Left ventricle myocardium inferior (tissue), 1 donor: ENCODE data around the gene EFNA3. TPM values are rescaled to one million over a fixed set of nuclear protein-coding genes. Genes with fewer than 3 reads are reported as not detected.
A peak's percentile ranks its signal among the peaks of the same experiment; 100 is the strongest.

ENCODE experiments used
- DNase-seq: peaks from one replicate; pipeline ENCODE4 v3.0.0-alpha.2; 2020
- H3K27ac ChIP-seq: fragments of 200-600 bp; replicated peaks from 2 replicates; pipeline ENCODE4 v1.8.0; 2021
- H3K27me3 ChIP-seq: fragments of 200-600 bp; 2 replicates; pipeline ENCODE4 v1.8.0; 2021; ENCODE audit warnings: low read depth
- H3K36me3 ChIP-seq: fragments of 200-600 bp; 2 replicates; pipeline ENCODE4 v1.8.0; 2021
- H3K4me1 ChIP-seq: fragments of 200-600 bp; 2 replicates; pipeline ENCODE4 v1.8.0; 2021
- H3K4me3 ChIP-seq: fragments of 200-600 bp; 2 replicates; pipeline ENCODE4 v1.8.0; 2021; ENCODE audit warnings: mild to moderate bottlenecking, moderate library complexity
- H3K9me3 ChIP-seq: fragments of 200-600 bp; replicated peaks from 2 replicates; pipeline ENCODE4 v1.8.0; 2021
- intact Hi-C: fragments of 100-400 bp; cut with micrococcal nuclease; formaldehyde crosslinking; loops from one replicate; pipeline ENCODE4 v1.11.0; 2022
- total RNA-seq: library from RNA; stranded (reverse); fragmentation: NEBNext Ultra II Directional; extraction: Animal tissue kit (Norgen Biotek cat#: 25700); gene quantifications from one replicate; pipeline ENCODE4 v1.2.1, GENCODE V29; 2021
- TF ChIP-seq, protein P1 (sequence below): fragments of 200-600 bp; IDR thresholded peaks from 2 replicates; pipeline ENCODE4 v1.8.0; 2021; ENCODE audit warnings: antibody characterized with exemption, mild to moderate bottlenecking, borderline replicate concordance
- donor health status: DM: no; HTN: yes; CAD: no; lungs with severe emphysema.

Gene EFNA3
- total RNA-seq, 1 donor from 2014 or later, result 0.71 TPM

DNA sequence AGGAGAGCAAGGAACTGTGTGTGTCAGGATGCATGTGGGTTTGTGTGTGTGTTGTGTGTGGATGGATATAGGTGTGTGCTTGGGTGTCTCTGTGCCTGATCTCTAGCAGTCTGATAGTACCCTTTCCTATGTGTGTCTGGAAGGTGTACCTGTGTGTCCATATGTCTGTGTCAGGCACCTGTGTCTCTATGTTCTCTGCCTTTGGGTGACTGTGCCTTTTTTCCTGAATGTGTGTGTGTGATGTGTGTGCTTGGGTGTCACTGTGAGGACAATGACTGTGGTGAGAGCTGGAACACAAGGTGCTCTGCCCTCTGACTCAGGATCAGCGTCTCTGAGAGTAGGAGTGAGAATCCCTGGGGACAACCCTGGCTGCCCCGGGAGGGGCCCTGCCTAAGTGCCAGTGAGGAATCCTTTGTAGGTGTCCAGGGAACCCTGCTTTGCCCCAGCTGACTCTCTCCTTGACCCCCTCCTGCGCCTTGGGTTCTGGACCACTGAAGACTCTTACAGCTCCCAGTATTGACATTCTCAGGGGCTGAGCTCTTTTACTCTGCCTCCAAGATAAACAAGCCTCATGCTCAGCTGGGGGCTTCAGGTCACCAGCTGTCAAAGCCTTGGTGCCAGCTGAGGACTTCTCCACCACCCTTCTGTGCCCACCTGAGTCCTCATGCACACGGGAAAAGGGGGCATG lies 735 bp upstream of the EFNA3 start:
- Histone ChIP-seq H3K27ac (no peak overlapping the region), H3K36me3 (no peaks in the 10 kb centered on the region), H3K27me3 (peaks cover 43% of the 10 kb centered on the region), H3K4me1 (peaks cover 47% of the 10 kb centered on the region), H3K9me3 (no peaks in the 10 kb centered on the region), H3K4me3 (peak overlapping the region; percentile 68)
- no peak for DNase-seq
- TF ChIP-seq, protein P1, sequence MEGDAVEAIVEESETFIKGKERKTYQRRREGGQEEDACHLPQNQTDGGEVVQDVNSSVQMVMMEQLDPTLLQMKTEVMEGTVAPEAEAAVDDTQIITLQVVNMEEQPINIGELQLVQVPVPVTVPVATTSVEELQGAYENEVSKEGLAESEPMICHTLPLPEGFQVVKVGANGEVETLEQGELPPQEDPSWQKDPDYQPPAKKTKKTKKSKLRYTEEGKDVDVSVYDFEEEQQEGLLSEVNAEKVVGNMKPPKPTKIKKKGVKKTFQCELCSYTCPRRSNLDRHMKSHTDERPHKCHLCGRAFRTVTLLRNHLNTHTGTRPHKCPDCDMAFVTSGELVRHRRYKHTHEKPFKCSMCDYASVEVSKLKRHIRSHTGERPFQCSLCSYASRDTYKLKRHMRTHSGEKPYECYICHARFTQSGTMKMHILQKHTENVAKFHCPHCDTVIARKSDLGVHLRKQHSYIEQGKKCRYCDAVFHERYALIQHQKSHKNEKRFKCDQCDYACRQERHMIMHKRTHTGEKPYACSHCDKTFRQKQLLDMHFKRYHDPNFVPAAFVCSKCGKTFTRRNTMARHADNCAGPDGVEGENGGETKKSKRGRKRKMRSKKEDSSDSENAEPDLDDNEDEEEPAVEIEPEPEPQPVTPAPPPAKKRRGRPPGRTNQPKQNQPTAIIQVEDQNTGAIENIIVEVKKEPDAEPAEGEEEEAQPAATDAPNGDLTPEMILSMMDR, result no peak
- intact Hi-C loops, result no loop called here

DNA sequence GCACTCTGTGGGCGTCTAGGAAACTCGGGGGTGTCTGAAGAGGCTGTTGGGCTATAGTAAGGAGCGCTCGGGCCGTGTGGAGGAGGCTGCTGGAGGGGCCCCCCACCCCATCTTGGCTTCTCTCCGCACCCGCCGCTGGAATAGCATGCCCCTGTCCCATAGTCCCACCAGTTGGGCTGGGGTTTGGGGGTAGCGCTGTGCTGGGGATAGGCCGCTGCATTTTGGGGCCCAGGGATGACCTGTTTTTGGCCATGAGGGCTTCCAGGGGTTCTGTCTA lies 511 bp downstream of the EFNA3 start:
- no peak for DNase-seq
- intact Hi-C loops, result no loop called here
- peak overlapping the region; percentile 68 for H3K4me3 ChIP-seq
- no peaks in the 10 kb centered on the region for H3K9me3 ChIP-seq
- no peaks in the 10 kb centered on the region for H3K36me3 ChIP-seq
- TF ChIP-seq, protein P1, result no peak
- peaks cover 55% of the 10 kb centered on the region for H3K27me3 ChIP-seq
- H3K27ac ChIP-seq, result no peak overlapping the region
- H3K4me1 ChIP-seq, result peaks cover 56% of the 10 kb centered on the region

DNA sequence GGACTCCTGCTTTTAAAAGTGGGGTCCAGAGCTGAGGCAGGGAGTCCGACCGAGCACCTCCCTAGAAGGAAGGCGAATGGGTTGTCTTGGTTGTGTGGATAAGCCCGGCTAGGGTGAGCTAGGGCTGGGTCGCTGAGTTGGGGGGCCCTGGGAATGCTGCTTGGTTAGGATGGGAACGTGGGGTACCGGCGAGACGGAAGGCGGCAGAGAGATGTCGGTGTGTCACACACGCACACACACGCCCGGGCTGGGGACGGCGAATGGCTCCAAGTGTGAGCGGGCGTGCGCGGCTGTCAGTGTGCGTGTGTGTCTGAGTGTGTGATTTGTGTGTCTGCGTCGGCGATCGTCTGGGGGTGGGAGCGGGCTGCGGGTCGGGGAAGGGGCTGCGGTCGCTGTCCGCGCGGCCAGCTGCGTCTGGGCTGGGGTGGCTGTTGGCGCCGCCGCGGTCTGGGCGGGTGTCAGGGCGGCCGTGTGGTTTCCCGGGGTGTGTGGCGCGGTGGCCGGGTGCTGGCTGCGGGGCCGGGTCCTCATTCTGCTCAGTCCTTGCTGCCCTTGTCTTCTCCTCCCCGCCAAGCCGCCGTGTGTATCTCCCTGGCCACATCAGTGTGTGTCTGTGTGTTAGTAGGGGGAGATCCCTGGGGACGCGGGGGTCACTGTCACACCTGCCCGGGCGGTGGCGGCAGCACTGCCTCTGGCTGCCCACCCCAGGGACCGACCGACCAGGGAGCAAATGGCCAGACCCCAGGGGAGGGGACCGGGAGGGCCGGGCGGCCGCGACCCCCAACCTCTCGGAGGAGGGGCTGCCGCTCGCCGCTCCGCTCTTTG lies 1.1 kb downstream of the EFNA3 start:
- H3K4me3 ChIP-seq, result peak overlapping the region; percentile 68
- no peak overlapping the region for H3K27ac ChIP-seq
- peaks cover 62% of the 10 kb centered on the region for H3K4me1 ChIP-seq
- DNase-seq, result no peak
- TF ChIP-seq, protein P1, result no peak
- intact Hi-C loops, result no loop called here
- H3K9me3 ChIP-seq, result no peaks in the 10 kb centered on the region
- H3K27me3 ChIP-seq, result peaks cover 60% of the 10 kb centered on the region
- no peaks in the 10 kb centered on the region for H3K36me3 ChIP-seq

DNA sequence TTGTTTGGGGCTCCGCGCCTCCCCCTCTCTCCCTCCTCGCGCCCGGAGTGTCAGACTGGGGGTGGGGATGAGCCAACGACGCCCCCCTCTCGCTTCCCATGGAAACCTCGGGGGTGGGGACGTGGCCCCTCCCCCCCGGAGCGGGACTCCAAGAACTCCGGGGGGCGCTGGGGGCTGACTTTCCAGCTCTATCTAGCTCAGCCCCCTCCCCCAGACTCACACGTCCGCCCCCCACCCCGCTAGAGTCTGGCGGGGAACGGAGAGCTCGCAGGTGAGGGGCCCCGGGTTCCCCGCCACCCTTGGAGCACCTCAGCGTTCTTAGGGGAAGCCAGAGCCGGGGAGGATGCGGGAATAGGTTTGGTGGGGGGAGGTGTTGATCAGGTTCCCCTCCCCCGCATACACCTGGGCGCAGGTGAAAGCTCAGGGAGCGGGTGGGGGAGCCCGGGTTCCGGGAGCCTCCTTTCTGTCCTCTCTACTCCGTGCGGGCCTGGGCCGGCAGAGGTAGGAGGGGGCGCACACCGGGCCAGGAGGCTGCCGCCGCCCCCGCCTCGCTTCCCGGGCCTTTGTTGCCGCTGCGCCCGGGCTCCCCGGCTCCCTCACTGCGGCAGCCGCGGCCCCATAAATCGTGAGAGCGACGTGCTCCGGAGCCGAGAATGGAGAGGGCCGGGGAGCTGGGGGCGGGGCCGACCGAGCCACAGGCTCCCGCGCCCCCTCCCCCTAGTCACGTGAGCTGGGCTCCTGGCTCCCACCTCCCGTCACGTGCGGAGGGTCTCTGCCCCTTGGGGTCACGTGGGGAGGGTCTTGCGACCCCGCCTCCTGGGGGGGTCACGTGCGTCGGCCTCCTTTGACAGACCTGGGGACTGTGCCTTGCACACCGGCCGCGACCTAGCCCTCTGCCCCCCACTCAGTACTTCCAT lies 1.9 kb downstream of the EFNA3 start:
- Histone ChIP-seq H3K27me3 (peaks cover 60% of the 10 kb centered on the region), H3K9me3 (no peaks in the 10 kb centered on the region), H3K36me3 (no peaks in the 10 kb centered on the region), H3K27ac (no peak overlapping the region), H3K4me3 (peak overlapping the region; percentile 68), H3K4me1 (peaks cover 69% of the 10 kb centered on the region)
- DNase-seq, result no peak
- intact Hi-C loops, result no loop called here
- TF ChIP-seq, protein P1, result no peak
